Mesenchymal stem cell (in vitro differentiated cells and primary cell): ENCODE data around the gene ACKR3.

Experiments
- DNase-seq: peaks from one replicate; pipeline ENCODE4 v3.0.0-alpha.2; 2013
- H2AFZ ChIP-seq: one replicate; pipeline ENCODE4 v1.6.1; 2013; ENCODE audit warnings: low read depth, mild to moderate bottlenecking, control low read depth, inconsistent platforms, low read length, moderate library complexity
- H2AK5ac ChIP-seq: 2 replicates; pipeline ENCODE4 v1.6.1; 2013; ENCODE audit warnings: low read length, moderate library complexity, mild to moderate bottlenecking, inconsistent platforms; ENCODE audit not compliant: severe bottlenecking
- H2BK120ac ChIP-seq: one replicate; pipeline ENCODE4 v1.6.1; 2013; ENCODE audit warnings: low read depth, mild to moderate bottlenecking, inconsistent platforms, low read length, moderate library complexity
- H2BK12ac ChIP-seq, 2 experiments: one replicate each; pipeline ENCODE4 v1.6.1; 2013; ENCODE audit warnings: inconsistent platforms in 2 of 2, low read length in 2 of 2, mild to moderate bottlenecking in 2 of 2, moderate library complexity in 2 of 2, control low read depth in 1 of 2
- H2BK15ac ChIP-seq: one replicate; pipeline ENCODE4 v1.6.1; 2013; ENCODE audit warnings: mild to moderate bottlenecking, low read depth, inconsistent platforms; ENCODE audit not compliant: poor library complexity, severe bottlenecking
- H2BK5ac ChIP-seq: 2 replicates; pipeline ENCODE4 v1.6.1; 2013; ENCODE audit warnings: low read depth, mild to moderate bottlenecking, low read length, control low read depth, inconsistent platforms; ENCODE audit not compliant: poor library complexity, severe bottlenecking
- H3K14ac ChIP-seq, 2 experiments: one replicate each; pipeline ENCODE4 v1.6.1; 2013; ENCODE audit warnings: inconsistent platforms in 2 of 2, low read length in 2 of 2, control low read depth in 1 of 2, mild to moderate bottlenecking in 1 of 2, moderate library complexity in 1 of 2
- H3K18ac ChIP-seq, 2 experiments: one replicate each; pipeline ENCODE4 v1.6.1; 2013; ENCODE audit warnings: inconsistent platforms in 2 of 2, low read length in 2 of 2, control low read depth in 1 of 2, low read depth in 1 of 2, mild to moderate bottlenecking in 1 of 2
- H3K23ac ChIP-seq, 2 experiments: one replicate each; pipeline ENCODE4 v1.6.1; 2013; ENCODE audit warnings: inconsistent platforms in 2 of 2, low read length in 2 of 2, mild to moderate bottlenecking in 2 of 2, moderate library complexity in 2 of 2, control low read depth in 1 of 2
- H3K27ac ChIP-seq: 2 replicates; pipeline ENCODE4 v1.5.1; 2013; ENCODE audit warnings: mild to moderate bottlenecking, moderate library complexity, low read length, control low read depth, inconsistent platforms; ENCODE audit not compliant: poor library complexity, severe bottlenecking
- H3K27me3 ChIP-seq, 2 experiments: 2 replicates each; pipeline versions ENCODE4 v1.6.1 to v1.7.0; 2013; ENCODE audit warnings: low read length in 2 of 2, mild to moderate bottlenecking in 2 of 2, moderate library complexity in 2 of 2, control low read depth in 1 of 2, inconsistent platforms in 1 of 2; ENCODE audit not compliant: control insufficient read depth in 1 of 2, insufficient read depth in 1 of 2
- H3K36me3 ChIP-seq, 2 experiments: 2 replicates each; pipeline versions ENCODE4 v1.6.1 to v1.7.0; 2013; ENCODE audit warnings: low read length in 2 of 2, control low read depth in 1 of 2, inconsistent platforms in 1 of 2, low read depth in 1 of 2, mild to moderate bottlenecking in 1 of 2; ENCODE audit not compliant: insufficient read depth in 2 of 2, control insufficient read depth in 1 of 2
- H3K4ac ChIP-seq, 2 experiments: one replicate each; pipeline ENCODE4 v1.6.1; 2013; ENCODE audit warnings: inconsistent platforms in 2 of 2, low read length in 2 of 2, mild to moderate bottlenecking in 2 of 2, moderate library complexity in 2 of 2, control low read depth in 1 of 2, low read depth in 1 of 2
- H3K4me1 ChIP-seq: 2 replicates; pipeline ENCODE4 v1.6.1; 2013; ENCODE audit warnings: low read depth, low read length, control low read depth; ENCODE audit not compliant: control insufficient read depth, insufficient read depth
- H3K4me2 ChIP-seq: 2 replicates; pipeline ENCODE4 v1.6.1; 2013; ENCODE audit warnings: low read length, mild to moderate bottlenecking, inconsistent platforms; ENCODE audit not compliant: poor library complexity, severe bottlenecking
- H3K4me3 ChIP-seq, 2 experiments: 2 replicates each; pipeline versions ENCODE4 v1.5.1 to v1.7.0; 2013; ENCODE audit warnings: low read length in 2 of 2, mild to moderate bottlenecking in 2 of 2, control low read depth in 1 of 2, low read depth in 1 of 2; ENCODE audit not compliant: insufficient read depth in 1 of 2
- H3K79me1 ChIP-seq: replicated peaks from 2 replicates; pipeline ENCODE4 v1.6.1; 2013; ENCODE audit warnings: mild to moderate bottlenecking, control low read depth, low read length, inconsistent platforms; ENCODE audit not compliant: poor library complexity, severe bottlenecking
- H3K9ac ChIP-seq: 2 replicates; pipeline ENCODE4 v1.7.0; 2013; ENCODE audit warnings: mild to moderate bottlenecking, low read length, moderate library complexity
- H3K9me3 ChIP-seq: 2 replicates; pipeline ENCODE4 v1.7.0; 2013; ENCODE audit warnings: mild to moderate bottlenecking, low read length; ENCODE audit not compliant: control insufficient read depth
- H4K8ac ChIP-seq: one replicate; pipeline ENCODE4 v1.6.1; 2013; ENCODE audit warnings: inconsistent platforms, mild to moderate bottlenecking, low read length, moderate library complexity
- H4K91ac ChIP-seq: one replicate; pipeline ENCODE4 v1.6.1; 2013; ENCODE audit warnings: mild to moderate bottlenecking, low read length, inconsistent platforms
- WGBS: methylation state at CpG from one replicate; pipeline ENCODE4 v1.1.7; 2013; ENCODE audit warnings: mixed read lengths; 5-methylcytosine and 5-hydroxymethylcytosine counted together

ACKR3 gene

GRCh38 chr2:236554629-236555282 is 14.9 kb upstream of the ACKR3 start:
- Histone ChIP-seq H2AK5ac (no peak overlapping the region), H3K18ac (no peak overlapping the region), H3K9ac (no peak overlapping the region), H2BK15ac (no peak overlapping the region), H3K23ac (no peak overlapping the region), H3K27ac (no peak overlapping the region), H2BK120ac (no peak overlapping the region), H2BK12ac (no peak overlapping the region), H2AFZ (no peak overlapping the region), H4K91ac (no peak overlapping the region), H2BK5ac (no peak overlapping the region), H3K4me2 (no peak overlapping the region), H3K4me1 (no peaks in the 10 kb centered on the region), H3K27me3 (peaks cover 17 to 46% of the 10 kb centered on the region in 2 experiments), H4K8ac (no peak overlapping the region), H3K79me1 (no peaks in the 10 kb centered on the region), H3K4ac (no peak overlapping the region), H3K4me3 (no peak overlapping the region), H3K14ac (no peak overlapping the region), H3K9me3 (peaks cover 9% of the 10 kb centered on the region), H3K36me3 (no peaks in the 10 kb centered on the region)
- WGBS = 87% methylated on average over 7 of the region's 7 CpGs
- no peak for DNase-seq

- no peak overlapping the region for H3K4ac ChIP-seq
- peaks cover 17 to 41% of the 10 kb centered on the region in 2 experiments for H3K27me3 ChIP-seq
- H4K8ac ChIP-seq = no peak overlapping the region
- H3K79me1 ChIP-seq = no peaks in the 10 kb centered on the region
- H2BK15ac ChIP-seq = no peak overlapping the region
- no peak overlapping the region for H2BK12ac ChIP-seq
- H2BK120ac ChIP-seq = no peak overlapping the region
- H3K4me1 ChIP-seq = no peaks in the 10 kb centered on the region
- H3K14ac ChIP-seq = no peak overlapping the region
- H3K4me2 ChIP-seq = no peak overlapping the region
- H3K18ac ChIP-seq = no peak overlapping the region
- H3K23ac ChIP-seq = no peak overlapping the region
- DNase-seq = no peak
- H4K91ac ChIP-seq = no peak overlapping the region
- H2AFZ ChIP-seq = no peak overlapping the region
- H3K27ac ChIP-seq = no peak overlapping the region
- H3K36me3 ChIP-seq = no peaks in the 10 kb centered on the region
- no peak overlapping the region for H3K9ac ChIP-seq
- no peak overlapping the region for H2AK5ac ChIP-seq
- no CpG with 5 or more reads among the region's 1 CpG for WGBS
- H3K9me3 ChIP-seq = peaks cover 9% of the 10 kb centered on the region
- no peak overlapping the region for H2BK5ac ChIP-seq
- H3K4me3 ChIP-seq = no peak overlapping the region
Observed at GRCh38 chr2:236555481-236555880, 14.1 kb upstream of the ACKR3 start.

- Histone ChIP-seq H3K4me2 (no peak overlapping the region), H3K4me1 (no peaks in the 10 kb centered on the region), H3K4ac (no peak overlapping the region), H3K14ac (no peak overlapping the region), H2AK5ac (no peak overlapping the region), H4K91ac (no peak overlapping the region), H2BK120ac (no peak overlapping the region), H2BK5ac (no peak overlapping the region), H3K9me3 (peaks cover 9% of the 10 kb centered on the region), H3K27ac (no peak overlapping the region), H4K8ac (no peak overlapping the region), H2BK12ac (no peak overlapping the region), H3K18ac (no peak overlapping the region), H2AFZ (no peak overlapping the region), H3K36me3 (no peaks in the 10 kb centered on the region), H3K23ac (no peak overlapping the region), H3K4me3 (no peak overlapping the region), H3K27me3 (peaks cover 13 to 25% of the 10 kb centered on the region in 2 experiments), H3K79me1 (no peaks in the 10 kb centered on the region), H2BK15ac (no peak overlapping the region), H3K9ac (no peak overlapping the region)
- 0% methylated on average over 1 of the region's 3 CpGs for WGBS
- no peak for DNase-seq
Observed at GRCh38 chr2:236557306-236558030, 12.2 kb upstream of the ACKR3 start.

DNA sequence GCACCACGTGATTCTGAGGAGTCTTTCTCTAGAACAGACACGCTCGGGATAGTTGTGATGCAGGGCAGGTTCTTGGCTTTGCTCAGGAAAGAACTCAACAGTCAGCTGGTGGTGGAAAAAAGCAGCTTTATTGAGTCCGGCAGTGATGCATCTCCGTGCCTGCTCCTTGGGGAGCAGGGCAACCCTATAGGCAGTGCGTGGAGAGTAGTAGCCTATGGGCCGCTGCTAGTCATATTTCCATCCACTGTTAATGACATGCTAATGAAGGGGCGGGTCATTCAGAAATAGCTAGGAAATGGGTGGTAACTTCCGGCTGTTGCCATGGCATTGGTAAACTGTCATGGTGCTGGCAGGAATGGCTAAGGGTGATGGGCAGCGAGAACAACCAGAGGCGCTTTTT is 11.6 kb upstream of the ACKR3 start:
- H3K27ac ChIP-seq = no peak overlapping the region
- no peak overlapping the region for H3K14ac ChIP-seq
- no peak overlapping the region for H2BK15ac ChIP-seq
- H3K4ac ChIP-seq = no peak overlapping the region
- DNase-seq = no peak
- peaks cover 9% of the 10 kb centered on the region for H3K9me3 ChIP-seq
- no peaks in the 10 kb centered on the region for H3K4me1 ChIP-seq
- no peak overlapping the region for H2BK12ac ChIP-seq
- H3K4me3 ChIP-seq = no peak overlapping the region
- peaks cover 14 to 21% of the 10 kb centered on the region in 2 experiments for H3K27me3 ChIP-seq
- no peak overlapping the region for H4K8ac ChIP-seq
- no peak overlapping the region for H4K91ac ChIP-seq
- no peak overlapping the region for H3K9ac ChIP-seq
- WGBS = 94% methylated on average over 11 of the region's 11 CpGs
- H3K36me3 ChIP-seq = no peaks in the 10 kb centered on the region
- no peaks in the 10 kb centered on the region for H3K79me1 ChIP-seq
- no peak overlapping the region for H2BK120ac ChIP-seq
- no peak overlapping the region for H2AFZ ChIP-seq
- H3K23ac ChIP-seq = no peak overlapping the region
- no peak overlapping the region for H2BK5ac ChIP-seq
- H3K4me2 ChIP-seq = no peak overlapping the region
- no peak overlapping the region for H3K18ac ChIP-seq
- H2AK5ac ChIP-seq = no peak overlapping the region
